Fibroblast of skin of scalp (primary cell): ENCODE data around the gene LRPPRC.
A peak's percentile ranks its signal among the peaks of the same experiment; 100 is the strongest.
"Not testable (repeated sequence)": the region's sequence is repeated elsewhere in the genome, so short reads cannot be mapped to it uniquely, and the experiment has no call there.

Experiments
- DNase-seq: peaks from one replicate; pipeline ENCODE4 v3.0.0-alpha.2; 2013

The LRPPRC gene

GRCh38 chr2:43977677-43978375 is 18.0 kb downstream of the LRPPRC start:
- DNase-seq = no peak

GRCh38 chr2:43960921-43961320 is 34.9 kb downstream of the LRPPRC start:
- DNase-seq = no peak

DNA sequence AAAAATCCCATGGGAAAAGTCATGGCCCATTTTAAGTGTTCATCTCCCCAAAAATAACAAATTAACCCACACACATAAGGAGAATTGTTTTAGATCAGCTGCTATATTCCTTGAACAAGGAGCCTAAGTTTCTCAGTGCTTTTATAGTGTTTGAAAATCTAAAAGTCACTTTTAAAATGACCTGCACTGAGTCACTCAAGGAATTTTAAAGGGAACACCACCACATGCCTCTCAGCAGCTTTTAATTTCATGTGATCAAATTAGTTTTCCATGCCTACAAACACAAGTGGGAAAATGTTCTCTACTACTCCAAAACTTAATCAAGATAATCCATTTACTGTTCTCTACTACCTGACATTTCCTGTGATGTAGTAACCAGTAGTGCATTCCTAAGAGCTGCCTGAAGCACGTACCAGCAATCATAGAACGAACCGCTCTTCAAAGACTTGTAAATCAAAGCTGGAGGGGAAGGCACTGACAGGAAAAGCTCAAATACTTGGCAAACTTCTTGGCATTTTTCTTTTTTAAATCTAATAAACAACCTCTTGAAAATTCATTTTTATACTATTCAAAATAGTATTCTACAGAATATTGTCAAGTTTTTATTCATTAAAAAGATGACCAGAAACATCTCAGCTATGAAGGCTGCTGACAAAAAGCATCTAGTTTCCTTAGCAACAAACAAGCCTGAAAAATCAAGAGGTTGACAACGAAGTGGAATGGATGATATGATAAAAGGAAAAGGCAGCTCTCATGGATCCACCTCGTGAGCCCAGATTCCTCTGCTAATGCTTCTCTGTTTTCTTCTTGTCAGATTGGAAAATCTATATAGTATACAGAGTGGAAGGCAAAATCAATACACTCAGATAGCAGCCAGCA is 37.2 kb downstream of the LRPPRC start:
- no peak for DNase-seq

DNA sequence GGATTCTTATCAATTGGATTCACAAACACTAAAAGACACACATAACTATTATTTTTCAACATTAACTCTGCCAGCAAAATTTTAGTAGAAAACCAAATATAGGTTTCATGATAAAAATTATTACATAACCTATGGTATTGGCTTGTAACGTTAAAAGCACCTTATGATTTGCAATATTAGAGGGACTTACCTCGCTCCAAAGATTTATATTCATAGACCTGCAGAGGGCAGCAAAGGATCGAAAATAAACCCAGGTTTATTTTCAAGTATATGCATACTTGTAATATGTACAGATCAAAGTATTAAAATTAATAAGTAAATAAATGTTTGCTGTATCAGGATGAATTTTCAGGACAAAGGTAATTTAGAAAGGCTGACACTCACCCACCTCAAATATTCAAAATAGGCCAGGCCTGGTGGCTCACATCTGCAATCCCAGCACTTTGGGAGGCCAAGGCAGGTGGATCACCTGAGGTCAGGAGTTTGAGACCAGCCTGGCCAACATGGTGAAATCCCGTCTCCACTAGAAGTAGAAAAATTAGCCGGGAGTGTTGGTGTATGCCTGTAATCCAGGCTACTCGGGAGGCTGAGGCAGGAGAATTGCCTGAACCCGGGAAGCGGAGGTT is 45.3 kb downstream of the LRPPRC start:
- DNase-seq = peak; percentile 35

GRCh38 chr2:43948370-43948769 is 47.4 kb downstream of the LRPPRC start:
- DNase-seq = peak; percentile 15

GRCh38 chr2:43946685-43947084 is 49.1 kb downstream of the LRPPRC start:
- no peak for DNase-seq

DNA sequence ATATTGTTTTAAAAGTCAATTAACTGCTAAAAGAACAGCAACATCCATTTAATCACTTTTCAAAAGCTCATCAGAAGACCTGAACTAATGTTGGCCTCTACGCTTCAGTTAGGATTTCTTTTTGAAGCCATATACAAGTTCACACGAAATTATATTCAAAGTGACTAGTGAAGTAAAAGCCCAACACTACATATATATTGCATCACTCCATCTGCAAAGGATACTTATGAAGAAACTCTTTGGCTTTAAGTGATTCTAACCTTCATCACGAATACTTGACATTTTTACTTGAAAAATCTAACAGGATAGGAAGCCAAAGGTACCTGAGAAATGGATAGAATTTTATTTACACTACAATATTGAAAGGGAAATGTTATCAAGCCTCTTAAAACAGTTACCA is 50.4 kb downstream of the LRPPRC start:
- DNase-seq = no peak

DNA sequence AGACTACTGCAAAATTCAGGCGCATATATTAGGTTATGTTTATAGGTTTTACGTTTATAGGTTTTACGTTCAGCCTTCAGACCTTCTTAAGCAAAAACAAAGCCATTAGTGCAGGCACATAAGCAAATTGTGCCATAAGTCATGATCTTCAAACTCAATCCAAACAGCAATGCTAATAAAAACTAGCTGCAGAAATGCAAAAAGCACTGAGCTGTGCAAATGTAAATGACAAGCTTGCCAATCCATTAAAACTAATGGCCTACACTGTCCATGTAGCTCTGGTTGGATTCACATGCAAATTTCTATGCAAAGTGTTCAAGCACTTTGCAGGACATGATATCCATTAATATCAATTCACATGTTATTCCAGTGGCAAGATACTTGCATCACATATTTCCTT is 50.9 kb downstream of the LRPPRC start:
- DNase-seq = no peak

DNA sequence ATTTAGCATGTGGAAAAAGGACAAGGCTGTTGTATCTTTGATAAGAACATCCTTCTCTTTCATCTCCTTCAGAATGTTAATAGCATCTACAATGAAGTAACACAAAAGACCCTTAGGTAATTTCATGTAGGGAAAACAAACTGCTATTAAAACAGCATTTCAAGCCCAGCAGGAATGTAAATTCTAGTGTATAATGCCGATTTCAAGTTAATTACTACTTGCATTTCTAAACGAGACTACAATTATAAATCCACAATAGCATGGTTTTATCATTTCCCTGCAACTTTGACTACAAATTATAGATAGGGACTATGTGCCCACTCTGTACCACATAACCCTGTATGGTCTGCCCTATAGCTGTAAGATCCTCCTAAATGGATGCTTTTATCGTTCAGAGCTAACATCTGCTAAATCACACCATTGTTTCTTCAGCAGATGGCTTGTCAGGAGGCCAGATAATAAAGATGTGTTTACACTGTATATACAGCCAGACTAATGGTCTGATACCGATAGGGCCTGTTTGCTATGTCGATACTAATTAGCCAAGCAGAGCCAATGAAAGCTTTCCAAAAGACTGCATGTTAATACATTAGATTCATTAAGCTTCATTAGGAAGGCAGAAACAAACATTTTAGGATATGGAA is 51.9 kb downstream of the LRPPRC start:
- DNase-seq = no peak

- DNase-seq = no peak
Observed at GRCh38 chr2:43943323-43943722, 52.5 kb downstream of the LRPPRC start.

GRCh38 chr2:43942881-43943280 is 52.9 kb downstream of the LRPPRC start:
- no peak for DNase-seq

GRCh38 chr2:43941966-43942365 is 53.8 kb downstream of the LRPPRC start:
- no peak for DNase-seq

DNA sequence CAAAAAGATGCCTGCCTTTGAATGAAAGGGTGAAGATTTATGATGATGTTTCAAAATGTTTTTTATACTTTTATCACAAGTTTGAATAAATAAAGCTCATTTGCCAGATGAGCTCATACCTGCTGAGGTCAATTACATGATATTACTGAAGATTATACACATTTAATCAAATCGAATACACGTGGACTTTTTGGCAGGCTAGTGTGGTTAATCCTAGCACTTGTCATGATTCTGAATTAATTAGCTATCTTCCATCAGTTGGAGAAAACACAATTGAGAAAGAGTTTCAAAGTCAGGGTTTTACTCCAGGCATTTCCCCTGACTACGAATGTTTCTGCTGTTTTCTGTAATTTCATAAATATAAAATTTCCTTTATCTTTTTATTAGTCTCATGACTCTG is 54.4 kb downstream of the LRPPRC start:
- no peak for DNase-seq

- DNase-seq = no peak
Observed at GRCh38 chr2:43939695-43940256, 56.0 kb downstream of the LRPPRC start.

- DNase-seq = no peak
Observed at GRCh38 chr2:43937269-43937820, 58.4 kb downstream of the LRPPRC start.

DNA sequence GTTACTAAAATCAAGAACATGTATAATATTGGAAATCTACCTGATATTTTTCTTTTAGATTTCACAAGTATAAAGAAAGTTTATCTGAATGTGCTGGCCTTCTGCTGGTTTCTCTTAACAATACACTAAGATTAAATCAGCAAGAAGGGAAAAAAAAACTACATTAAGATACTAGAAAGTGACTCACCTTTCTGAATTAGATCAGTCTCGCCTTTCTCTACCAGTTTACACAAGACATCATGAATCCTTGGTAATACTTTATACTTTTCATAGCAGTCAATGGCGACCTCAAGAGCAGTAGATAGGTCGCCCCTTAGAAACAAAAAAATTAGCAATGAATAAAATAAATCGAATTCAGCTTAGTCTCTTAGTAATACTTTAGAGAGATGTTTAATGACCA is 61.2 kb downstream of the LRPPRC start:
- no peak for DNase-seq

DNA sequence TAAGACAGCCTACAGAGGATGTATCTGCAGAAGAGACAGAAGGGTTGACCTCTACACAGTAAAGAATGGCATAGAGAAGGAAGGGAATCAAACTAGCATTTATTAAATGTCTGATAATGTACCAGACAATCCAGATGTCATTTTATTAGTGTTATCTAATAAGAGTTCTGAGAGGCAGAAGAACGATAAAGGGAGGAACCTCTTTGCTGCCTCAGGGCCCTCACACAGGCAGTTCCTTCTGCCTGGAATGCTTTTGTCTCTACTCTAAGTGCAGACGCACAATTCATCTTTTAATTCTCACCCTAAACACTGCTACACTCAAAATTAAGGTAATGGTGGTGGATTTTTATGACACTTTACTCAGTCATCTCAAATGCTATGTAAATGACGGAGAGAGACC is 64.5 kb downstream of the LRPPRC start:
- no peak for DNase-seq

DNA sequence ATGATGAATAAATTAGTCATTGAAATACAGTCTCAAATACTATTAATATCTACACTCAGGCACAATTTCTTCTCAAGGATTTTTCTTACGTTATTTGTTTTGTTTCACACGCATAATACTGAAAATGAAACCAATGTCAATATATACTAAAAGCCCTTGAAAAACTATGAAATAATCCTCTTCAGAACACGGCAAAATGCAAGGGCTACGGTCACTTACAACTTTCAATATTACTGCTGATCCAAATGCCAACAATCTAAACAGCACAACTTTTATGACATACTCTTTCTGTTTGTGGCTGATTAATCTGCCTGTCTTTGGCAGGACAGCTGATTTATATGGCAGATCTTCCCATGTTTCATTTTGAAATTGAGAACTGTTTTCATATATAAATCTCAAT is 68.3 kb downstream of the LRPPRC start:
- no peak for DNase-seq

DNA sequence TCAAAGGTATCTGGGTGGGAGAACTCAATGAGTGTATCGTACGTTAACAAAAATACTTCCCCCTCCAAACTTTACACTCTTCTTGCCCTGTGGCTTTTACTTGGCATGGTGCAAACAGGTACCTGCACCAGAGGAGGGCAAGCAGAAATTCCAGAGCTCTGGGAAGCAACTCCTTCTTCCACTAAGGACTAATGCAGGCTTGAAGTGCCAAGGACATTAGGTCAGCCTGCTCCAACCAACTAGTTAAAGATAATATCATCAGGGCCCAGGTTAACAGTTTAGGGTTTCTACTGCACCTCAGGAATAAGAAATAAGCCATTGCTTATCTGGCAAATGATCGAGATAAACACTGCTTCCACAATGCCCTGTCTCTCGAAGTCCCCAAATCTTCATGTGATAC is 70.4 kb downstream of the LRPPRC start:
- no peak for DNase-seq

- DNase-seq = no peak
Observed at GRCh38 chr2:43924463-43924862, 71.3 kb downstream of the LRPPRC start.

- DNase-seq = not testable (repeated sequence)
Observed at GRCh38 chr2:43911136-43911790, 84.5 kb downstream of the LRPPRC start.
